GM10266 (cell line): Measurements from ENCODE around the gene ARID3A.

Source experiments
- DNase-seq: peaks from one replicate; pipeline ENCODE4 v3.0.0; 2012; ENCODE audit errors: extremely low spot score
- TF ChIP-seq, protein P1 (sequence below): IDR thresholded peaks from 2 replicates; pipeline ENCODE4 v1.5.1; 2012; ENCODE audit warnings: mild to moderate bottlenecking, low read depth; ENCODE audit not compliant: control insufficient read depth, insufficient read depth; ENCODE audit errors: missing control alignments

The ARID3A gene

DNA sequence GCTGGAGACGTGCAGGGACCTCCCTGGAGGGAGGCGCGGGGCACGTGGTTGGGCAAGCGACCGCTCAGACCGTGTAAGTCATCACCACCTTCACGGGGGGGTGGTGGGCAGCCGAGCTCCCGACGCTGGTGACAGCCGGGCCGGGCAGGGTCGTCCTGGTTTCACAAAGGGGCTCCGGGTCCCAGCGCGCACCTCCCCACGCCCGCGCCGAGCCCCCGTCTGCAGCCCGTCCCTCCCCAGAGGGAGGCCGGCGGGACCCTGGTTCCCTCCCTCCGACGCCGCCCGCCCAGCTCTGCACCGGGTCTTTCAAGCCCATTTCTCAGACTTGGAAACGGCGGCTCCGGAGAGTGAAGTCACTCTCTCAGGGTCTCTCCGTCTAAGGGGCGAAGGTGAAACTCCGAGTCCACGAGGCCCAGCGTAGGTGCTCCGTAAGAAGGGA, 729 bp upstream of the ARID3A start:
- DNase-seq = peak; percentile 81
- TF ChIP-seq, protein P1, sequence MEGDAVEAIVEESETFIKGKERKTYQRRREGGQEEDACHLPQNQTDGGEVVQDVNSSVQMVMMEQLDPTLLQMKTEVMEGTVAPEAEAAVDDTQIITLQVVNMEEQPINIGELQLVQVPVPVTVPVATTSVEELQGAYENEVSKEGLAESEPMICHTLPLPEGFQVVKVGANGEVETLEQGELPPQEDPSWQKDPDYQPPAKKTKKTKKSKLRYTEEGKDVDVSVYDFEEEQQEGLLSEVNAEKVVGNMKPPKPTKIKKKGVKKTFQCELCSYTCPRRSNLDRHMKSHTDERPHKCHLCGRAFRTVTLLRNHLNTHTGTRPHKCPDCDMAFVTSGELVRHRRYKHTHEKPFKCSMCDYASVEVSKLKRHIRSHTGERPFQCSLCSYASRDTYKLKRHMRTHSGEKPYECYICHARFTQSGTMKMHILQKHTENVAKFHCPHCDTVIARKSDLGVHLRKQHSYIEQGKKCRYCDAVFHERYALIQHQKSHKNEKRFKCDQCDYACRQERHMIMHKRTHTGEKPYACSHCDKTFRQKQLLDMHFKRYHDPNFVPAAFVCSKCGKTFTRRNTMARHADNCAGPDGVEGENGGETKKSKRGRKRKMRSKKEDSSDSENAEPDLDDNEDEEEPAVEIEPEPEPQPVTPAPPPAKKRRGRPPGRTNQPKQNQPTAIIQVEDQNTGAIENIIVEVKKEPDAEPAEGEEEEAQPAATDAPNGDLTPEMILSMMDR = no peak

DNA sequence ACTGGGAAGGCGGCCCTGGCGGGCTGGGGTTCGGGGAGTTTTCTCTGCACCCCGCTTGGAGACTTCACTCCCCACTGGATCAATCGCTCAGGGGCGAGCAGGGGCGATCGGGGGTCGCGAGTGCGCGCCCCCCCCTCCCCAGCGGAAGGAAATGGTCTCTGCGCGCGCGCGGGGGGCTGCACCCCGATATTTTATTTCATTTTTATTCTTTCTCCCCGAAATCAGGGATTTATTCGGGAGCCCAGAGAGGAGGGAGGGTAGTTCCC, 421 bp downstream of the ARID3A start:
- TF ChIP-seq, protein P1 = no peak
- DNase-seq = peak; percentile 67

DNA sequence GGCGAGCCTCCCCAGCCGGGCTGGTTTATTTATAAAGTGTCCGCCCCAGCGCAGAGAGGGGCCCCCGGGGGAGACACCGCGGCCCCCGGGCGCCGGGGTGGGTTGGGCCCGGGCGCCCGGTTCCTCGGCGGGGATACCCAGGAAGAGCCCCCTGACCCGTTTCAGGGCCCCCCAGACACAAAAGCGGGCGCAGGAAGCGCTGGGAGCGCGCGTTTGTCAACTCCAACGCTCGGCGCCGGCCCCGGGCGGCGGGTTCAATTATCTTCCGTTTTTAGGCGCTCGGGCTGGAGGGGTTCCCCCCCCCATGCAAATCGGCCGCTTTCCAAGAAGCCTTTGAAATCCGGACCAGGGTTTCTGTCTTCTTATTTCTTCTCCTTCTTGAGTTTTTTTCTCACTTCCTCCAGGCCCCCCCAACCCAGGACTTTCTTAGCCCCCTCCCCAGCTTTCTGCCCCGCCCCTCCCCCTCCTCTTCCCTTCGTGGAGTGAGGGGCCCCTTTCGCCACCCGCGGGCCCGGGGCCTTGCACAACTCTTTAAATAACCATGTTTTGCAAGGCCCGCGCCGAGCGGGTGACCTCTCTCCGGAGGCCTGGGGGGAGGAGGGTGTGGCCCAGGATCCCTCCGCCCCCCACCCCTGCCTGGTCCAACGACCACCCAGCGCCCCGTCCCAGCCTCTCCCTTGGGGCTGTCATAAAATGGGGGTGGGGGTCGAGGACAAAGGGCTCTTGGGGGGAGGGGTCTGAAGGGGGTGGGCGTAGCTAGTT, 935 bp downstream of the ARID3A start:
- TF ChIP-seq, protein P1 = no peak
- peak; percentile 86 for DNase-seq

DNA sequence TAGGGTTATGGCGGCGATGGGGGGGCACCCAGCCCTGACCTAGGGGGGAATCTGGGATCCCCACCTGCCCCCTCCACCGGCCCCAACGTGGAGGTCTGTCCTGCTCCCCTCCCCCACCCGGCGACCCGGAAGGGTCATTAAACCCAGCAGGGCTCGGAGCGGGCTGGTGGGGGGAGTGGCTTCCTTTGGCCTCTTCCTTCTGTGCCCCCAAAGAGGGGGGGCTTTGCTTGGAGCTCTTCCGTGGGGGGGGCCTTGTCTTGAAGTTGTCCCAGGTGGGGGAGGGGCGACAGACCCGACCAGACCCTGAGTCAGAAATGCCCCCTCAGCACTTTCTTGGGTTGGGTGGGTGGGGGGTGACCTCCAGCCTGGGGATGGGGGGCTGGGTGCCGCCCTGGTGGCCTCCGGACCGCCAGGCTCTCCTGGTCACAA, 1.5 kb downstream of the ARID3A start:
- TF ChIP-seq, protein P1 = no peak
- no peak for DNase-seq

DNA sequence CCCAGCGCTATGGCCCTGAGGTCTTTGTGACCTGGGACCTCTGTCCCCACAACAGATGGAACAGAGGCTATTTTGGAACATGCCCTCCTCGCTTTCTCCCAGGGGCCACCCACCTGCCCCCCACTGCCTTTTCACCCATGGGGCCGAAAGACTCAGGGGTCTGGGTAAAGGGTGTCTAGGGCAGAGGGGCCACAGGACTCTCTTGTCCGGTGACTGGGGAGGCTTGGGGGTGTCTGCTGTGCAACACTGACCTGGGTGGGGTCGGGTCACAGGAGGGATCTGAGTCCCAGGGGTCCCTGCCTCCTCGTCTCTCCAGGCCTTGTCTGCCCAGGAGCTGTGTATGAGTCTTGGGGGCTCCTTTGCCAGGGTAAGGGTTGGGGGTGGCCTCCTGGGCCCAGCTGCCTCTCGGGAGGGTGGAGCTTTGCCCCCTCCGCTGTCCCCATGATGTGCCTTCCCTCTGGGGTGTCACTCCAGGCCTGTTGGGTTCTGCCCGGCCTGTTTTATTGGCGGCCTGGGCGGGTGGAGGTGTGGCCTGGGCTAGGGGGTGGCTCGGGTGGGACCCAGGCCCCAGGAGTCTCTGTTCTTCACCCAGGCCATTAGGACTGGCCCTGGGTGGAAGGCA, 2.1 kb downstream of the ARID3A start:
- TF ChIP-seq, protein P1 = no peak
- DNase-seq = no peak

DNA sequence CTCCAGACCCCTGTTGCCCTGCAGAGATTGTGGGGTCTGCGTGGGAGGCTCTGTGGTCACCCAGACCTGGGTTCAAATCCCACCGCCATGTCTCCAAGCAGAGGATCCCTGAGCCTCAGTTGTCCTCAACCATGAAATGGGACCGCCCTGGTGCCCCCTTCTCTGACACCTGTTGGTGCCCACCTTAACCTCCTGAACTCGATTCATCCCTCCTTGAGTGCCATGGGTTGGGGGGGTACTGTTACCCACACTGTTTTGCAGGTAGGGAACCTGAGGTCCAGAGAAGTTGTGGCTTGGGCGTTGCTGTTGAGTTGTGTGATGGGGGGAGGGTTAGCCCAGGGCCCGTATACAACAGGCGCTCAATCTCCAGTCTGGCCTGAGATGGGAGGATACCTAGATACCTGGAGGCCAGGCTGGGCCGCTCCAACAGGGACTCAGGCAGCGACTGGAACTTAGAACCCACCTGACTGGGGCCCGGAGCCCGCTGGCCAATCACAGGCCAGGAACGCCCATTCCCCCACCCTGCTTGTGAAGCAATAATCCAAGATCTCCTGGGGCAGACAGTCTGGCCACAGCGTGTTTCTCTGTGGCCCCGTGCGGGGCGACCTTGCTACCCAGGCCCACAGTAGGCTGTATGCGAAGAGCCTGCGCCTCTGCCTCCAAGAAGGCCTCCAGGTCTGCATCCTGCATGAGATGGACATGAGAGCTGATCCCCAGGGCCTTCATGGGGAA, 2.8 kb downstream of the ARID3A start:
- DNase-seq = no peak
- TF ChIP-seq, protein P1 = no peak
